Activated CD4-positive, alpha-beta T cell treated with anti-CD3 and anti-CD28 coated beads, Interleukin-2, amount 50 U/mL, for 4 hours (primary cell): Measurements from ENCODE around the gene AADACL4.

Source experiments
- DNase-seq, 2 experiments: peaks; one replicate each; pipeline ENCODE4 v3.0.0-alpha.2; 2020

Gene AADACL4

GRCh38 chr1:12714710-12715475, 71.0 kb downstream of the AADACL4 start:
- DNase-seq, result no peak

- no peak for DNase-seq
Observed at GRCh38 chr1:12715896-12716437, 72.1 kb downstream of the AADACL4 start, which contains the start of gene AADACL3. AADACL3 (plus strand) TSS chr1:12716110; CDS start chr1:12716177, 67 bp downstream.
